Stomach (tissue), 9 donors: ENCODE data around the gene PPP1R3D. TPM values are rescaled to one million over a fixed set of nuclear protein-coding genes. Genes with fewer than 3 reads are reported as not detected.
A peak's percentile ranks its signal among the peaks of the same experiment; 100 is the strongest.
"Not testable (repeated sequence)": the region's sequence is repeated elsewhere in the genome, so short reads cannot be mapped to it uniquely, and the experiment has no call there.

ENCODE experiments used
- DNase-seq, 2 donors: peaks; one replicate each; pipeline versions ENCODE4 v3.0.0 to v3.0.0-alpha.2; 2013 to 2019
- H3K27ac ChIP-seq, 5 donors: fragments of 200-600 bp in 4 of 5; sonication (generic) in 4 of 5; one replicate each; pipeline ENCODE4 v1.5.1; 2013 to 2019; ENCODE audit warnings: mild to moderate bottlenecking in 1 of 5, moderate library complexity in 1 of 5
- H3K27me3 ChIP-seq, 3 donors: fragments of 200-600 bp; sonication (generic); one replicate each; pipeline ENCODE4 v1.5.1; 2017 to 2019; ENCODE audit warnings: mixed run types in 1 of 3
- H3K36me3 ChIP-seq, 4 donors: fragments of 200-600 bp; sonication (generic); 1 replicate in 3 of 4; 2 replicates in 1 of 4; pipeline ENCODE4 v1.5.1; 2016 to 2019
- H3K4me1 ChIP-seq, 4 donors: fragments of 200-600 bp; sonication (generic); one replicate each; pipeline ENCODE4 v1.5.1; 2016 to 2019
- H3K4me3 ChIP-seq, 4 donors: fragments of 200-600 bp; sonication (generic) in 3 of 4; one replicate each; pipeline ENCODE4 v1.5.1; 2016 to 2019; ENCODE audit warnings: mild to moderate bottlenecking in 1 of 4
- H3K9me3 ChIP-seq, 4 donors: fragments of 200-600 bp; sonication (generic); one replicate each; pipeline ENCODE4 v1.5.1; 2016 to 2019
- CTCF ChIP-seq, 7 experiments: fragments of 450-650 bp in 4 of 7; fragments of 200-600 bp in 3 of 7; sonication (generic) in 3 of 7; IDR thresholded peaks; one replicate each; pipeline ENCODE4 v1.5.1; 2016 to 2019; ENCODE audit warnings: antibody characterized with exemption in 7 of 7, control low read depth in 2 of 7, mild to moderate bottlenecking in 1 of 7
- EP300 ChIP-seq: sonication (generic); formaldehyde crosslinking; IDR thresholded peaks from one replicate; pipeline ENCODE4 v1.6.1; 2017; ENCODE audit warnings: antibody characterized with exemption
- POLR2A ChIP-seq, 4 donors: fragments of 450-650 bp; IDR thresholded peaks; one replicate each; pipeline ENCODE4 v1.6.1; 2016; ENCODE audit warnings: antibody characterized with exemption in 4 of 4, control low read depth in 2 of 4, mild to moderate bottlenecking in 1 of 4, moderate library complexity in 1 of 4
- POLR2AphosphoS5 ChIP-seq, 3 donors: sonication (generic); formaldehyde crosslinking; IDR thresholded peaks; one replicate each; pipeline ENCODE4 v1.6.1; 2016; ENCODE audit warnings: antibody characterized with exemption in 3 of 3
- WGBS, 5 donors: extraction: QIAGEN DNeasy Blood & Tissue Kit in 3 of 5; methylation state at CpG; one replicate each; pipeline versions ENCODE4 v1.1.5 to v1.1.7; 2013 to 2018; 5-methylcytosine and 5-hydroxymethylcytosine counted together
- intact Hi-C: fragments of 100-400 bp; cut with DNase I; formaldehyde crosslinking; loops from one replicate; pipeline ENCODE4 v1.15.1; 2023; ENCODE audit warnings: low total_unique reads
- polyA plus RNA-seq, 3 donors: library from polyadenylated mRNA; stranded (reverse); fragments of 200-250 nt; gene quantifications; one replicate each; pipeline ENCODE4 v1.2.3, GENCODE V29; 2013
- total RNA-seq, 5 donors: library from RNA; depleted of rRNA; stranded (reverse); fragments of >200 nt; gene quantifications; one replicate each; pipeline versions ENCODE4 v1.1.0 to v1.2.3, GENCODE V29; 2014 to 2016
- donor health status: healthy with polysubstance abuse.
- donor health status: Bipolar disorder and iron deficiency.
- donor health status: healthy.

PPP1R3D gene
- total and polyA plus RNA-seq, 8 donors = 0.58 to 7.1 (median 3.8) TPM

GRCh38 chr20:59966428-59966827, 26.3 kb upstream of the PPP1R3D start:
- H3K27me3 ChIP-seq = no peaks in the 10 kb centered on the region
- DNase-seq = no peak
- no peaks in the 10 kb centered on the region for H3K4me1 ChIP-seq
- no peak for TF ChIP-seq POLR2A (IDR thresholded peaks at IDR 0.05)
- TF ChIP-seq EP300 = no peak
- TF ChIP-seq POLR2AphosphoS5 (IDR thresholded peaks at IDR 0.05) = no peak
- no peak for TF ChIP-seq CTCF (IDR thresholded peaks at IDR 0.05)
- H3K4me3 ChIP-seq = no peak overlapping the region
- 82 to 87% (median 84%) methylated on average over 3 of the region's 3 CpGs for WGBS, 5 donors
- intact Hi-C loops = no loop called here
- no peaks in the 10 kb centered on the region for H3K9me3 ChIP-seq
- no peaks in the 10 kb centered on the region for H3K36me3 ChIP-seq
- no peak overlapping the region for H3K27ac ChIP-seq

DNA sequence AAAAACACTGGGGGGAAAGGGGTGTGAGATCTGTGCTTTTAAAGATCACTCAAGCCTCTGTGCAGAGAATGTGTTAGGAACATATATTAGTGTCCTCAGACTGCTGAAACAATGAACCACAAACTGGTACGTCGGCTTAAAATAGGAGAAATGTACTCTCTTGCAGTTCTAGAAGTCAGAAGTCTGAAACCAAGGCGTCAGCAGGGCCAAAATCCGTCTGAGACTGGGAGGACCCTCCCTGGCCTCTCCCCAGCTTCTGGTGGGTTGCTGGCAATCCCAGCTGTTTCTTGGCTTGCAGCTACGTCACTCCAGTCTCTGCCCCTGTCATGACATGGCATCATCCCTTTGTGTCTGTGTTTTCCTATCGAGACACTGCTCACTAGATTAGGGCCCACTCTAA, 22.1 kb upstream of the PPP1R3D start:
- intact Hi-C loops = no loop called here

GRCh38 chr20:59961423-59961822, 21.3 kb upstream of the PPP1R3D start:
- WGBS, 5 donors = 34 to 54% (median 45%) methylated on average over 2 of the region's 2 CpGs
- no peak for TF ChIP-seq CTCF (IDR thresholded peaks at IDR 0.05)
- TF ChIP-seq POLR2AphosphoS5 (IDR thresholded peaks at IDR 0.05) = no peak
- no peak for TF ChIP-seq EP300
- no peak for TF ChIP-seq POLR2A (IDR thresholded peaks at IDR 0.05)
- peak in 1 of 2 donors; percentile 12 for DNase-seq
- H3K4me1 ChIP-seq = peaks cover 0 to 9% (median 5%) of the 10 kb centered on the region in 4 donors
- no peak overlapping the region for H3K4me3 ChIP-seq
- peaks cover 0 to 12% (median 2%) of the 10 kb centered on the region in 4 donors for H3K36me3 ChIP-seq
- no peaks in the 10 kb centered on the region for H3K9me3 ChIP-seq
- H3K27me3 ChIP-seq = peaks cover 0 to 19% (median 0%) of the 10 kb centered on the region in 3 donors
- intact Hi-C loops = no loop called here
- no peak overlapping the region for H3K27ac ChIP-seq

More for the DNA sequence above, 22.1 kb upstream of the PPP1R3D start:
- 87 to 96% (median 94%) methylated on average over 6 of the region's 6 CpGs for WGBS, 5 donors
- H3K4me1 ChIP-seq = peaks cover 0 to 9% (median 5%) of the 10 kb centered on the region in 4 donors
- H3K27ac ChIP-seq = no peak overlapping the region
- no peak overlapping the region for H3K4me3 ChIP-seq
- no peak for DNase-seq
- H3K27me3 ChIP-seq = peaks cover 0 to 19% (median 0%) of the 10 kb centered on the region in 3 donors
- H3K9me3 ChIP-seq = no peaks in the 10 kb centered on the region
- no peak for TF ChIP-seq POLR2A (IDR thresholded peaks at IDR 0.05)
- peaks cover 0 to 12% (median 2%) of the 10 kb centered on the region in 4 donors for H3K36me3 ChIP-seq

DNA sequence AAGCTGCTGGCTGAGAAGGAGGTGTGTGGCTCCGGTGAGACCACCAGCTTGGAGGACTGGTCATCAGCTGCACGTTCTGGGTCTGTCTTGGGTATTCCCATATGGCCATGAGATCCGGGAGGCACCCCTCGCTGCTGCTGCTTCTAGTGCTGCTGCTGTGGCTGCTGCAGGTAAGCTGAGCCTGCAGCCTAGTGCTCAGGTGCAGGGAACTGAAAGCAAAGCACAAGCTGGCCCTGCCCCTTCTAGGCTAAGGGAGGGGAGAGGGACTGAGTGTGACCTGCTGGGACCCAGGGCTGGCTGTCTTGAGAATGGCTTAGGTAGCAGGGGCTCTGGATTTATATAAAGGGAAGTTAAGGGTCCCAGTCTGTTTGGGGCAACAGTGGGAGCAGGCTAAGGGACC, 18.5 kb upstream of the PPP1R3D start:
- TF ChIP-seq POLR2AphosphoS5 (IDR thresholded peaks at IDR 0.05) (no peak), POLR2A (IDR thresholded peaks at IDR 0.05) (no peak), EP300 (no peak), CTCF (IDR thresholded peaks at IDR 0.05) (no peak)
- Histone ChIP-seq H3K4me1 (peaks cover 0 to 9% (median 5%) of the 10 kb centered on the region in 4 donors), H3K27ac (no peak overlapping the region), H3K27me3 (peaks cover 0 to 30% (median 0%) of the 10 kb centered on the region in 3 donors), H3K4me3 (no peak overlapping the region), H3K9me3 (no peaks in the 10 kb centered on the region), H3K36me3 (peaks cover 0 to 12% (median 2%) of the 10 kb centered on the region in 4 donors)
- WGBS, 5 donors = 36 to 54% (median 46%) methylated on average over 4 of the region's 4 CpGs
- DNase-seq = peak in 1 of 2 donors; percentile 39
- intact Hi-C loops = no loop called here

- Histone ChIP-seq H3K27ac (no peak within 1 kb of the TSS), H3K4me3 (no peak within 1 kb of the TSS), H3K4me1 (peaks cover 0 to 9% (median 5%) of the 10 kb centered on the region in 4 donors), H3K9me3 (no peaks in the 10 kb centered on the region), H3K36me3 (peaks cover 0 to 12% (median 2%) of the 10 kb centered on the region in 4 donors), H3K27me3 (peaks cover 0 to 30% (median 0%) of the 10 kb centered on the region in 3 donors)
- WGBS, 5 donors = 35 to 65% (median 54%) methylated on average over 5 of the region's 5 CpGs
- DNase-seq = peak in 1 of 2 donors; percentile 26
- no peak for TF ChIP-seq CTCF (IDR thresholded peaks at IDR 0.05)
- no peak for TF ChIP-seq POLR2A (IDR thresholded peaks at IDR 0.05)
- intact Hi-C loops = no loop called here
These were observed 18.0 kb upstream of the PPP1R3D start, which contains the start of gene CDH26 for GRCh38 chr20:59958123-59958522. Gene CDH26 (plus strand): TSS chr20:59958423. CDS start chr20:59958727, 304 bp downstream.

DNA sequence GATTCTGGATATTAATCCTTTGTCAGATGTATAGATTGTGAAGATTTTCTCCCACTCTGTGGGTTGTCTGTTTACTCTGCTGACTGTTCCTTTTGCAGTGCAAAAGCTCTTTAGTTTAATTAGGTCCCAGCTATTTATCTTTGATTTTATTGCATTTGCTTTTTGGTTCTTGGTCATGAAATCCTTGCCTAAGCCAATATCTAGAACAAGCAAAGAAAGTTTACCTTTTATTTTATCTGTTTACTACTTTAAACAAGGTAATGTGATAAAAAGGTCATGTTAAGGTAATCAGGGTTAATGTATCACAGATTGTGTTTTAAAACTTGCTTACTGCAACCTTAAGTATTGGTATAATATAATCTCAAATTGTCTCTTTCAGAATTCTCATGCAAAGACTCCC, 17.5 kb upstream of the PPP1R3D start:
- intact Hi-C loops, DNase-seq, H3K9me3 ChIP-seq, H3K4me3 ChIP-seq, H3K4me1 ChIP-seq, H3K27ac ChIP-seq: not testable (repeated sequence)
- Histone ChIP-seq H3K27me3 (peaks cover 0 to 30% (median 0%) of the 10 kb centered on the region in 3 donors), H3K36me3 (peaks cover 0 to 12% (median 2%) of the 10 kb centered on the region in 4 donors)
